Type B pancreatic cell (in vitro differentiated cells): Measurements from ENCODE around the gene ASB16. TPM values are rescaled to one million over a fixed set of nuclear protein-coding genes. Genes with fewer than 3 reads are reported as not detected.

Experiments used
- DNase-seq: peaks from one replicate; pipeline ENCODE4 v3.0.0; 2021; ENCODE audit warnings: mixed read lengths; ENCODE audit not compliant: unreplicated experiment; ENCODE audit errors: extremely low spot score
- H3K27ac Mint-ChIP-seq: 2 replicates; pipeline ENCODE4 v1.8.0; 2021; ENCODE audit warnings: mild to moderate bottlenecking, mixed read lengths
- H3K27me3 Mint-ChIP-seq: 2 replicates; pipeline ENCODE4 v1.8.0; 2021; ENCODE audit warnings: mixed read lengths
- H3K36me3 Mint-ChIP-seq: 2 replicates; pipeline ENCODE4 v1.8.0; 2021; ENCODE audit warnings: mixed read lengths
- H3K4me1 Mint-ChIP-seq: one replicate; pipeline ENCODE4 v1.8.0; 2021; ENCODE audit warnings: mixed read lengths; ENCODE audit not compliant: unreplicated experiment
- H3K4me3 Mint-ChIP-seq: 2 replicates; pipeline ENCODE4 v1.8.0; 2021; ENCODE audit warnings: mild to moderate bottlenecking, mixed read lengths
- H3K9me3 Mint-ChIP-seq: 2 replicates; pipeline ENCODE4 v1.8.0; 2021; ENCODE audit warnings: mixed read lengths
- CTCF ChIP-seq: fragments of 200-600 bp; sonication (generic); conservative IDR thresholded peaks from 2 replicates; pipeline ENCODE4 v1.5.0; 2021; ENCODE audit warnings: antibody characterized with exemption, mild to moderate bottlenecking
- total RNA-seq: library from RNA; stranded (reverse); gene quantifications from 2 replicates; pipeline ENCODE4 v1.2.1, GENCODE V29; 2021; ENCODE audit warnings: low replicate concordance

ASB16 gene
- total RNA-seq, 1 donor from 2014 or later, result 0.68 TPM

GRCh38 chr17:44190481-44190880 is 20.0 kb downstream of the ASB16 start:
- Mint-ChIP-seq H3K36me3 (peaks cover 7% of the 10 kb centered on the region), H3K27ac (peak overlapping the region; percentile 81), H3K4me3 (peak overlapping the region; percentile 60)

GRCh38 chr17:44191369-44191768 is 20.9 kb downstream of the ASB16 start:
- no peaks in the 10 kb centered on the region for H3K27me3 Mint-ChIP-seq
- peak overlapping the region; percentile 81 for H3K27ac Mint-ChIP-seq
- H3K9me3 Mint-ChIP-seq, result no peaks in the 10 kb centered on the region
- DNase-seq, result no peak
- TF ChIP-seq CTCF, result no peak
- H3K4me3 Mint-ChIP-seq, result peak overlapping the region; percentile 60
- peaks cover 24% of the 10 kb centered on the region for H3K4me1 Mint-ChIP-seq
- peaks cover 6% of the 10 kb centered on the region for H3K36me3 Mint-ChIP-seq

More at GRCh38 chr17:44190481-44190880, 20.0 kb downstream of the ASB16 start:
- Mint-ChIP-seq H3K9me3 (no peaks in the 10 kb centered on the region), H3K4me1 (peaks cover 26% of the 10 kb centered on the region), H3K27me3 (no peaks in the 10 kb centered on the region)
- DNase-seq, result no peak
- TF ChIP-seq CTCF, result no peak

GRCh38 chr17:44191941-44192496 is 21.5 kb downstream of the ASB16 start:
- TF ChIP-seq CTCF, result no peak
- no peaks in the 10 kb centered on the region for H3K36me3 Mint-ChIP-seq
- peak overlapping the region; percentile 81 for H3K27ac Mint-ChIP-seq
- H3K4me1 Mint-ChIP-seq, result peaks cover 19% of the 10 kb centered on the region
- peak overlapping the region; percentile 60 for H3K4me3 Mint-ChIP-seq
- no peaks in the 10 kb centered on the region for H3K9me3 Mint-ChIP-seq
- no peak for DNase-seq
- no peaks in the 10 kb centered on the region for H3K27me3 Mint-ChIP-seq

GRCh38 chr17:44192750-44193149 is 22.2 kb downstream of the ASB16 start:
- Mint-ChIP-seq H3K9me3 (no peaks in the 10 kb centered on the region), H3K27ac (peak overlapping the region; percentile 81), H3K4me3 (peak overlapping the region; percentile 25), H3K27me3 (no peaks in the 10 kb centered on the region), H3K4me1 (peaks cover 21% of the 10 kb centered on the region), H3K36me3 (peaks cover 3% of the 10 kb centered on the region)
- DNase-seq, result no peak
- no peak for TF ChIP-seq CTCF

GRCh38 chr17:44193326-44194084 is 23.0 kb downstream of the ASB16 start:
- Mint-ChIP-seq H3K4me3 (no peak overlapping the region), H3K27ac (no peak overlapping the region), H3K9me3 (no peaks in the 10 kb centered on the region), H3K36me3 (peaks cover 5% of the 10 kb centered on the region), H3K27me3 (no peaks in the 10 kb centered on the region), H3K4me1 (peaks cover 21% of the 10 kb centered on the region)
- no peak for DNase-seq
- TF ChIP-seq CTCF, result no peak
